ENCODE results near the gene TAC3.
A peak's percentile ranks its signal among the peaks of the same experiment; 100 is the strongest.
"Not testable (repeated sequence)": the region's sequence is repeated elsewhere in the genome, so short reads cannot be mapped to it uniquely, and the experiment has no call there.

Gene TAC3

DNA sequence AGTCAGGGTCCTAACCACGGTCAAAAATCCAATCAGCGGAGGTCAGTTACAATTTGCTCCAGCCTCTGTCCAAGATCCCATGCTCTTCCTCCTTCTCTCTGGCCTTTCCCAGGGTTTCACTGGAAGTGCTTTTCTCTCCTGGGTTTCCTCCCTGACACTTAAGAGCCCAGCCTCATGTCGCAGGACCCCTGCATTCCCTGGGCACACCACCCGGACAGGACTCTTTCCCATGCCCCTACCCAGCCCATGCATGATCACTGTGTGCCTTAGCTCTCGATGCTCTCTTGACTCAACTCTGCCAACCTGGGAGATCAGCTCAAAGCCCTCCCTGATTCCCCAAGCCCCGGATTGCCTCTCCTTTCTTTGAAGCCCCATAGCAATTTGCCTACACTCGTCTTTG is 15.5 kb upstream of the TAC3 start:
- no peak for DNase-seq

DNA sequence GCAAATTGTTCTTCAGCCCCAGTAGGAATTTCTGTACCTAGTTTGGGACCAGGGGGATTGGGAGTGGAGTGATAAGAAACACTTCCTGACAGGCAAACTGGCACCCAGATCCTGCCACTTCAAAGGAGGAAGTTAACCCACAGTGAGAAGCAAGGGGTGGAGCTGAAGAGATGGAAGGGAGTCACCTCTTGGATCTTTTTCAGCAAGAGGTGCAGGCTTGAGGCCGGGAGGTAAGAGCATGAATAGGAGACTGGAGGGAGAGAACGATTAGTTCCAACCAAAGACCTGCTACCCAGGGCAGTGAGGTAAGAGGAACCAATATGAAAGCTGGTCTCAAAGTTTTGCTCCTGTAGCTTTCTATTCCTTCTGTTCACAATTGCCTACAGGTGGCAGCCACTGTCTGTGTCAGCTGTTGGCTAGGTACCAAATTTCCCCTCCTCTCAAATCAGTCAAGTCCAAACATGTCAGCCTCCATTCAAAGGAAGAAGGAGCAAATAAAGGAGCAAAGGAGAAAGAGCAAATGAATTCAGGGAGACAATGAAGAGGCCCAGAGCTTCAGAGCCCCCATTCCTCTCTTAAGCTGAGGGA is 14.9 kb upstream of the TAC3 start:
- no peak for DNase-seq

DNA sequence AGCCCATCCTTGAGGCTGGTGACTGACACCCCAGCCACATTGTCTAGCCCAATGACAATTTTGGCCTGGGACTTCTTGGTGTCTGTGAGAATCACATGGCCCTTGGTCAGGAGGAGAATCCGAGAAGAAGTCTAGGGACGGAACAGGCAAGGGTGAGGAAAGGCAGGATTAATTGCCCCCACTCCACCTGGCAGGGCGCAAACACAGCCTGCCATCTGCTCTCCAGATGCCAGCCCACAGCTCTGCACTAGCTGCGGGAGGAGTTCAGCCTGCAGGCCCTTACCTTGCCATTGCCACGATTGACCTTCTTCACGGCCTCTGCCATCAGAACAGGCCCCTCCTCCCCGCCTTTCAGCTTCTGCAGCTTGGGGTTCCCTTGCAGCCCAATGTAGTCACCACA is 13.1 kb upstream of the TAC3 start:
- DNase-seq, result no peak

DNA sequence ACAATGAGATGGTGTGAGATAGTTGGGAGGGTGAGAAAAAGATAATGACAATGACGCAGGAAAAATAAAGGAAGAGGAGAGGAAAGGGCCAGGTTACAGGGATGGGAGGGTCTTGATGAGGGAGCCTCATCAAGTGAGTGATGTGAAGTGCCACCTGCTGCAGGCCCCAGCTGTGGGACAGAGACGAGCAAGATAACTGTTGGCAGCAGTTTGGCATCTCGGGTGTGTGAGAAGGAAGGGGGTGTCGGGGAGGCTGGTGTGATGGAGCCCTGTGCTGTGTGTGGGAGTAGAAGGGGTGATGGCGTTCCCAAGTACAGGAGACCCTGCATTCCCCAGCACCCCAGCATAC is 11.4 kb upstream of the TAC3 start:
- DNase-seq, result peak; percentile 33

DNA sequence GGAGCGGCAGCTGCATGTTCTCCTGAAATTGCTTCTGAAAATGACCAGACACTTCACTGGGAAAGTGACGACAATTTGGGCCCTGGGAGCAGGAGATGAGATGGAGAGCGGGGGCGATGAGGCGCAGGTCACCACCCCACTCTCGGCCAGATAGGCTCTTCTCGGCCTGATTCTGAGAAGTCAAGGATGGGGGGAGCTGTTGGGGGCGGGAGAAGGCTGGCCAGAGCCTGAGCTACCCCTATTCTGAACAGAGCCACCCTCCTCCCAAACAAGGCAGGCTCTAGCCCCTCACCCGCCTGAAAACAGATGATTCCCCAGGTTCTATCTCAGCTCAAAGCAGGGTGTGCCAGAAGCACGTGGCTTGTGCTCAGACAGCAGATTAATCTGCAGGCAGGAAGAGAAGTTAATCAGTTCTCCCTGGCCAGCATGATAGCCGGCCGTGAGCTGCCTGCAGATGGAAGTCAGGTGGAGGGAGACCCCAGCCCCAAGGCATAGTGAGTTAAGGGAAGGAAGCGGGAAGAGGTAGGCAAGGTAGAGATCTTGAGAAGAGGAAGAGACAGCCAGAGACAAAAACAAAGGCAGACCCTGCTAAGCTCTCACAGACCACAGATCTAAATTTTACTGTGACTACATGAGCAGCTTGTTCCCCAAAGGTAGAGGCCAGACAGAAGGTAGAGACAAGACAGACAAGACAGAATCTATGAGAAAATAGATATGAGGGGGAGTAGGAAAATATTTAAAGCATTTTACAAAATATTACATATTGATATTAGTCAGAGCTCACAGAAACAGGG is 10.9 kb upstream of the TAC3 start:
- no peak for DNase-seq

DNA sequence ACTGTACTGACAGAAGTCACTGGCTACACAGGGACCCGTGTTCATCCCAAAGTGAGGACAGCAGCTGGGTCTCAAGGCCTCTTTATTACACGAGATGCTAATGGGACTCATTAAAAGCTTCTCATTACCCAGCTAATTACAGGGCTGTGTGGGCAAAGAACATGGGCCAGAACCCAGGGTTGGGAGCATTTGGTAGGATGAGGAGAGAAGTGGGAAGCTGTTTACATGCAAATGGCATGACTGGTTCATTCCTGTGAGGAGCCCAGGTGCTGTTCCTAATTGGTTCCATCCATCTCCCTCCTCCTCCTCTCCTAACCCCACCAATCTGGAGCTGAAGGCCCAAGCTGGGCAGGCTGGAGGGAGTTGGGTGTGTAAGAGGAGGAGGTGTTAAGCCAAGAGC is 8.9 kb upstream of the TAC3 start:
- DNase-seq, result no peak

DNA sequence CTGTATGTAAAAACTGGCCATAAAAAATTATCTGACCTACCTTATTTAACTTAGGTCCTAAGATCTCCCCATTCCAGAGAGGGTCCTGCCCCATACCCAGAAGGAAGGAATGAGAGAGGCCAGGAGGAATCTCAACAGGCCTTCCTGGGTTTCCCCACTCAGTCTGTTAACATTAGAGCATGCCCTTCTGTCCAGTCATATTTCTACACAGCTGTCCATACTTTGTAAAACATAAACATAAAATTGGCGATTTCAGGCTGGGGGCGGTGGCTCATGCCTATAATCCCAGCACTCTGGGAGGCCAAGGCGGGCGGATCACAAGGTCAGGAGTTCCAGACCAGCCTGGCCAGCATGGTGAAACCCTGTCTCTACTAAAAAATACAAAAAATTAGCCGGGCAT is 6.0 kb upstream of the TAC3 start:
- not testable (repeated sequence) for DNase-seq

DNA sequence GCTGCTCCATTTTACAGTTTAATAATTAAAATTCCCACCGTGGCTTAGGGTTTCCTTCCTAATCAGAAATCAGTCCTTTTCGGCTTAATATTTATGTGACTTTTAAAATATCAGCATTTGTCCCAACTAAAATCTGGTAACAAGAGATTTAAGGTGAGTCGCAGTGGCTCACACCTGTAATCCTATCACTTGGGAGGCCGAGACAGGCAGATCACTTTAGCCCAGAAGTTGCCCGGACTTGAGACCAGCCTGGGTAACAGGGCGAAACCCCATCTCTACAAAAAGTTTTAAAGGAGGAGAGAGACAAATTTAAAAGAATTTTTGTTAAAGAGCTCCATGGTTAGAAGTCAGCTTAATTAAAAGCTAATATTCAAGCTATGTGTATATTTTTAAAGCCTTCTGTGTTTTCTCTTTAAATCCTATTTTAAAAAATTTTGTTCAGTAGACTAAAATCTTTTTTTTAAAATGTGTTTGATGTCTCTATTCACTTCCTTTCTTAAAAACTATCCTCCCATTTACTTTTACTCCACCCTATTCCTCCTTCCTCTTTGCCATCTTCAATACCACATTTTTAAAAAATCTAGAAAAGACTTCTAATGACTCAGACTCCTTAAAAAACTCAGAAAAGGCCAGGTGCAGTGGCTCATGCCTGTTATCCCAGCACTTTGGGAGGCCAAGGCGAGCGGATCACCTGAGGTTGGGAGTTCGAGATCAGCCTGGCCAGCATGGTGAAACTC is 3.8 kb upstream of the TAC3 start:
- no peak for DNase-seq

DNA sequence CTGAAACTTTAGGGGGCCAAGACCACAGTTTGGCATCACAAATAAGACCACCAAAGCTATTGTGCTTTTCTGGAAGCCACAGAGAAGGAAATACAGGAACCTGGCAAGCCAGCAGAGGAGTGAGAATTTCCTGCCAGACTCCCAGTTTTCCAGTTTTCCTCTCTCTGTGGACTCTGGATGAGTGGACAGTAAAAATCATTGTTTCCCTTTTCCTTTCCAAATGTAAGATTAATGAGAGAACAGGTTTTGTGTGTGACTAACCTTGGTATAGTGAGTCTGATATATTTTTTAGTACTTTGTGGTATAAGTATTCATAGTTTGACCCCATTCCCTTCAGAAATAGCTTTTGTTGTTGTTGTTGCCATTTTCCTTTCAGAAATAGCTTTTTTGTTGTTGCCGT is 2.6 kb upstream of the TAC3 start:
- DNase-seq, result no peak

DNA sequence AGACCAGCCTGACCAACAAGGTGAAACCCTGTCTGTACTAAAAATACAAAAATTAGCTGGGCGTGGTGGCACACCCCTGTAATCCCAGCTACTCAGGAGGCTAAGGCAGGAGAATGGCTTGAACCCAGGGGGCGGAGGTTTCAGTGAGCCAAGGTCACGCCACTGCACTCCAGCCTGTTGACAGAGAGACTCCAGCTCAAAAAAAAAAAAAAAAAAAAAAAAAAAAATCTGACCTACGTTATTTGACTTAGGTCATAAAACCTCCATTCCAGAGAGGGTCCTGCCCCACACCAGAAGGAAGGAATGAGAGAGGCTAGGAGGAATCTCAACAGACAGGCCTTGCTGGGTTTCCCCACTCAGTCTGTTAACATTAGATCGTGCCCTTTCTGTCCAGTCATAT is 2.0 kb upstream of the TAC3 start:
- not testable (repeated sequence) for DNase-seq

DNA sequence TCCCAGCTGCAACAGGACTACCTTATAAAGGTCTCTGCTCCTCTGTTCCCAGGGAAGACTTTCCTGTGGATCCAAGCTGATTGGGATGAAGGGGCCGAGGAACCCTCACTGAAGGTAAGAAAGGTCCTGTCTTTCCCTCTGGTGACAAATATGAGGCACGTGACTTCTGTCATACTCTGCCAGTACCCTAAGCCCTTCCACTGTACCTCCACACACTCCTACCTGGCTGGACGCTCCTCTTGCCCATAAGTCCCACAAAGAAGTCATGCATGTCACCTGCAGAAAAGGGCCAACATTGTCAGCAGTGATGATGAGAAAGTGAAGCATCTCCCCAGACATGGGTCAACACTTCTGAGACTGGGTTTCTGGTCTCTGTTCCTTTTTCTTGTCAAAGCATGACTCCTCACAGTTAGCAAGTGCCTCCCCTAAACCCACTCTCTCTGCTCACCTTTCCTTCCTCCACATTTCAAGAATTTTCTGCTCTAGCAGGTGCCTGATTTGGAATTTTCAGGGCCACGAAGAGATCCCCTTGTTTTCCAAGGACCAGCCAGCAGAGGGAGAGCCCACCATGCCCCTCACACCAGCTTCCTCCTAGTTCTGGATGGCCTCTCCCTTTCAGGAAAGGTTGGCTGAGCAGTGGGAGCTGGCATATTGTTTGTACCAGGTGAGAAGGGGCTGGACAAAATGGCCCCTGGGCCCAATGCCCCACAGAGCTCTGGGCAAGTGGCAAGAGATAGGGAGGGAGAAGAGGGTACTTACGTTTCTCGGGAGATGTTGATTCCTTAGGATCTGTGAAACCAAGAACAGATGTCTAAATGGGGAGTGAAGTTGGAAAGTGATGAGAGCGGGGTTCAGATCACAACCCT is 3.5 kb downstream of the TAC3 start:
- no peak for DNase-seq

DNA sequence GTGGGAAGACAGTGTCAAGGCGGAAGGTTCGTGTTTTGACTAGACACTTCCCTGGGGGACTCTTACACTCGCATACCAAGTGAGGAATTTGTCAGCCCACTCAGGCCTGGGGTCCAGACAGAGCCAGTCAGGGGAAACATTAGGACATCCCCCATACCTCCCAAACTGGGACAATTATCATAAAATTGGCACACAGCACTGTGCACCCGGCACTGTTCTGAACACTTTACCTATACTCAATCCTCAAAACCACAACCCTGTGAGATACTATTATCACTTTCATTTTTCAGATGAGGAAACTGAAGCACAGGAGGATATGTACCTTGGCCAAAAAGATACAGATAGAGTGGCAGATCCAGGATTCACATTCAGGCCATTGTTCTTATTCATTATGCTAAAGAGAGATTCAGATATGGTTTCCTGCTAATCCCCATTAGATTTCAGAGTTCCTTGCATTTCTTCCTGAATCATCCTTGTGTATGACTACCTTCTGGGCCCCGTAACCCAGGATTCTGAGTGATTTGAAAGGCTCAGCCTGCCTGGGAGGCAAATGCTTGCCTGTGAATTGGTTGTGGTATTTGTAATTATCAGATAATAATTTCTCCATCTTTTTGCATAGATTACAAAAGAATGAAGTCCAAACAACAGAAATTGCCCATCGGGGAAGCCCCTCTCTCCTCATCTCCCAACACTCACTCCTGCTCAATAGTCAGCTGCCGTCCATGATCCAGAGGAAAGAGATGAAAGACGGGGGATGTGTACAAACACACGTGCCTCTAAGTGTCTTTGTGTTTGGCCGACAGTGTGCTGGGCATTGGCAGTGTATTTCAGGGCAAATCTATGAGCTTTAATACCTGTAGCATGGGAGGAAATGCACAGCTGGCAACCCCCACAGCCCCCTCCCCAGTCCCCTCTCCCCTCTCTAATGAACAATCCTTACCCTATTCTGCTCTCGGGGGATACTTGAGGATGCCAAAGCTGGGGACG is 4.6 kb downstream of the TAC3 start:
- no peak for DNase-seq

DNA sequence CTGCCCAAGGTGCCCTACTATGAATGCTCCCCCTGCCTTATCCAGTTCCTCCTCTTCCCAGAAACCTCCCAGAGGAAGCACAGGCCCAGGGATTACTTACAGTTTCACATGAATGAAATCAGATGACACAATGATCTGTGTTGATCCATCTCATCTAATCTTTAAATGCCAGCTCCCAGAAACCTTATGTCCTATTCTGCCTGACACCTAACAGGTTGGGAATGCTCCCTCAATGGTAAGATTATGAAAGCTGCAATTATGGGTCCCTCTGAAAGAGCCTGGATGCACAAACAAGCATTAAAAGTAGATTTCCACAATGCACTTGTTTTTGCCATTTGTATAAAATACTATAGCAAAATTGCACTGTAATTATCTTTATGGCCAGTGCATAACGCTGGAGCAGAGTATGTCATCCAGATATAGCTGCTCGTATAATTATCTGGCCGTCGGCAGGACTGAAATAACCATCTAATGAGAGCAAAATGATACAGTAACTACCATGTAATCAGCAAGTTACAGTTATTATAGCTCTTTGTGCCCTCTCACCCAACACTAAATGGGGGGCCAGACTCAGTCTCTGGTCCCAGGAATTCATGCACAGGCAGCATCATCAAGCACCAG is 5.6 kb downstream of the TAC3 start:
- DNase-seq, result no peak

DNA sequence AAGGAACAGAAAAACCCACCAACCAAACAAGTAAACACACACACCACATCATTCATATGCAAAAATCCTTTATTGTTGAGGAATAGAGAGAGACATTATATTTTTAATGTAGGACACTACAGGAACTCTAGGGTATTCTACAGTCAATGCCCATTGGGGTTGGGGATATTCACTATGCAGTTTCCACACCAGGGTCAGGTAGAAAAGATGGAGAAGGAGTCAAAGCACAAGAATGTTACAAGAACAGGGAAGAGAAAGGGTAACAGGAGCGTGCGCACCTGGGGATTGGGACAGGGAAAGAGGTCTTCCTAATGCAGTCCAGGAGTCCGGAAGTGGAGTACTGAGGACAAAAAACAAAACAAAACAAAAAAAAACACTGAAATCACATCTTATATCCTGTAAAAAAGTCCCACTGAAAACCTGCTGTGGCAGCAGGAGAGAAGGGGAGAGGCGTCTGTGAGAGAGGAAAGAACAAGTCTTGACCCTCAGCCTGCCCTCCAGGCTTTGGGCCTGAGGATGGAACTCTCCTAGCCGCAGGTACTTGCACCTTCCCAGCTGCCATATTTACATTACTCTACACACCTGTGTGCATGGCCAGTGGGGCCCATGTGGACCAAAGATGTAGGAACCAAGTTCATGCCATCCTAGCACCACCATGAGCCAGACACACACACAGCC is 6.2 kb downstream of the TAC3 start:
- DNase-seq, result no peak

DNA sequence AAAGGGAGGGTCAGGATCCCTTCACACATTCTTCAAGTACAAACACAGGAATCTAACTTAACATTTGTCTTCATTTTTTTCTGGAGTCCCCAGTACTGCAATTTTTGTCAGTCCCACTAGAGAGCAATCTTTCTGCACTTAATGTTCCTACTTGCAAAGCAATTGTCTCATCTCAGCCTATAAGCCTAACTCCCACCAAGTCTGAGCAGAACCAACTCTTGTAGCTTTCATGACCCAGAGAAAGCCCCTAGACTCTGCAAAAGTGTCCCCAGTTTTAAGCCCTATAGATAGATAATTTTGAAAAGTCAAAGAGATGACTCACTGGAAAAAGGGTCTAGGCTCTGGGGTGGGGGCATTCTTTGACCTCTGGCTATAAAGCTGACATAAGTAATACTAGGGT is 8.2 kb downstream of the TAC3 start:
- DNase-seq, result peak; percentile 23

DNA sequence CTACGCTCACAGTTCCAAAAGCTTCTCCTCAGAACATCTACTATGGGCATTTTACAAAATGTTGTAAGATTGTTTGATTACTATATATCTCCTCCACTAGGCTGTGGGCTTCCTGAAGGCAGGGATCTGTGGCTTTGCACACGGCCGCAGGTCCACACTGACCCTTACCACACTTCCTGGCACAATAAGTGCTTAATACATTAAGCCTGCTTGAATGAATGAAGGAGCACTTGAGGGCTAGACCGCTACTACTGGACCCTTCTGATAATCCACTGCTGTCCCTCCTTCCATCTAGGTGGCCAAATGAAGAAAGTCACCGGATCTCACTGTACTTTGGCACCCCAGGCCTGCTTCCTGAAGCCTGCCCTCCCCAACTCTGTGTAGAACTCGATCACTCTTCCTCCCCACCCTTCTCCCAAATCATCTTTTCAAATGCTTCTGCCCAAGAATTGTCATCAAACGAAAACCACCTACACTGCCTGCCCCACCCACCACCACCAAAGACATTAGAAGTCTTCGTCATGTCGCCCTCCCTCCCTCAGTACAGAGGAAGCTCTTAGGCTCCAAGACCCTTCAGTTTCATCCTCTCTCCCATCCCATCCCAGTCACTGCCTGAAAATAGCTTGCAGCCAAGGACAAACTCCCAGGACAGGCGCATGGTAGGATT is 9.4 kb downstream of the TAC3 start:
- peak; percentile 41 for DNase-seq

DNA sequence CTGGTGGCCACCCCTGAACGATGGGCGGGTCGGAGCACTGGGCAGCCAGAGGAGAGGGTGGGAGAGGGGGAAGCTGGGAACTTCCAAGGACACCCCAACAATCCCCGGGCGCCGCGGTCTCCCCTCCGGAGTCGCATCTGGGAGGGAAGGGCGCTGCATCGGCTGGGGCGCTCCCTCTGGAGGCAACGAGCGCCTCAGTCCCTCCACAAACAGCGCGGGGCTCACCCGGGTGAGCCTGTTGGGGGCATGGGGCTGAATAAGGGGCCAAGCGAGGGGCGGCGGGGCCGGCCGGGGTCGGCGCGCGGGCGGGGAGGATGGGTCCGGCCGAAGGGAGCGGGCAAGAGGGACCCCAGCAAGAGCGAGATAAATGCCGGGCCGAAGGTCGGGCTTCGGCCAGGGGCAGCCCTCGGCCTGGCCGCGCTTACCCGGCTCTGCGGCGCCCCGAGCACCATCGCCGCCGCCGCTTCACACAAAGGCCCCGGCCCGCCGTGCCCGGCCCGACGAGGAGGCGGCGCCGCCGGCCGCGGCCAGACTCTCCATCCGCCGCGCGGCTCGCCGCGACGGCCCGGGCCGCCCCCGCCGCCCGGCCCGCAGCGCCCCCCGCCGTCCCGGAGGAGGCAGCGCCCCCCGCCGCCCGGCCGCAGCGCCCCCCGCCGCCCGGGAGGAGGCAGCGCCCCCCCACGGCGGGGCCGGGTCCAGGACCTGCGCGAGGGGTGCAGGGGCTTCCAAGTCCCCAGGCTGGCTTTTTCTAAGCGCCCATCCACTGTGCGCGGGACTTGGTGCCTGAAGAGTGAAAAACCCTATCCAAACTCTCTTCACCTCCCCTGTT is 10.1 kb downstream of the TAC3 start, which contains the start of gene ZBTB39:
TSS of gene ZBTB39 (minus strand) at position 567 of the 829 bp plus-strand sequence. CDS start 1,629 bp downstream, outside the sequence.
- peak; percentile 60 for DNase-seq

DNA sequence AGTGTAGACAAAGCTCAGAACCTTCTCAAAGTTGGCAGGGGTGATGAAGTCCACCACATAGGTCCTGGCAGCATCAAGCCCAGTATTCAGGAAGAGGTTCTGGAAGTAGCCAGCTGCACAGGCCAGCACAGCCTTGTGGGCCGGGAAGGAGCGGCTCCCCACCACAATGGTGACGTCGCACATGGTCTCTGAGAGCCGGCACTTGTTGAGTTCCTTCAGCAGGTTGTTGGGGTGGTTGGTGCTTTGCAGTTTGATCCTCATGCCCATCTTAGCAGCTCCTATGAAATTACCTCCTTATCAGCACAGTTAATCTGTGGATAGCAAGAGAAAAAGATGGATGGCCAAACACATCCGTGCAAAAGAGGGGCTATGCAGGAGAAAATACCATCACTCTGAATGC is 11.7 kb downstream of the TAC3 start:
- no peak for DNase-seq

DNA sequence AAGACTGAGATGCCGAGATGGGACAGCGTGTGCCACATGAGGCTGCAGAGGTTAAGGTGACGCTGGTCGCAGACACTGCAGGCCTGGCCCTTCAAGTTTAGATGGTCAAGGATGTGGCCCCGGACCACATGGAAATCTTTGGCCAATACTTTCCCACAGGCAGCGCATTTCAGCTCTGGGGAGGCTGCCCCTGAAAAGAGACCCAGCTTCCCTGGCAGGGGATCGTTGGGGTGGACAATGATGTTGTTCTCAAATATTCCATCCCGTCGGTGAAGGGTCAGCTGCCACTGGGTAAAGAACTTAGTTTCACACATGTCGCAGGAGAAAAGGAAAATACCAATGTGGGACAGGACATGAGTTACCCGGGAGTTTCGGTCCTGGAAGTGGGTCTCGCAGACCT is 12.9 kb downstream of the TAC3 start:
- DNase-seq, result no peak

Measured in stimulated activated CD4-positive, alpha-beta T cell treated with anti-CD3 and anti-CD28 coated beads, Interleukin-4, amount 100 ng/mL, for 24 hours (primary cell).